SKM-1 (cell line): ENCODE data around the gene ROPN1L.

ENCODE experiments used
- DNase-seq: peaks from one replicate; lab custom pipeline; 2025; ENCODE audit not compliant: unreplicated experiment; lab: John Stamatoyannopoulos, UW

Gene ROPN1L

DNA sequence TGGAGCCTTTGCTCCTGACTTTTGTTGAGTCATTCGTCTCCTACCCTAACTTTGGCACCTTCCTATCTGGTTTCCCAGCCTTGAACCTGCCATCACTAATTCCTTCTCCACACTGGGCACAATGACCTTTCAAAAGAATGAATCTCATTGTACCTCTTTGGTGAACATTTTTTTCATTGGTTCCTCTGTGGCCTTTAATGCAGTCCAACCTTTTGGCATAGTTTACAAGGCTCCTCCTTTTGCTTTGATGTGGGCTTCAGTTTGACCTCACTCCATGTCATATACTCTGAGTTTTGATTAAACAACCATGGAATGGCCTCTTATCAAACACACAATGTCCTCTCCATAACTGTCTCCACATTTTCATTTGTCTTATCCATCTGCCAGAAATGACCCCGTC, 14.5 kb upstream of the ROPN1L start:
- DNase-seq, result no peak

DNA sequence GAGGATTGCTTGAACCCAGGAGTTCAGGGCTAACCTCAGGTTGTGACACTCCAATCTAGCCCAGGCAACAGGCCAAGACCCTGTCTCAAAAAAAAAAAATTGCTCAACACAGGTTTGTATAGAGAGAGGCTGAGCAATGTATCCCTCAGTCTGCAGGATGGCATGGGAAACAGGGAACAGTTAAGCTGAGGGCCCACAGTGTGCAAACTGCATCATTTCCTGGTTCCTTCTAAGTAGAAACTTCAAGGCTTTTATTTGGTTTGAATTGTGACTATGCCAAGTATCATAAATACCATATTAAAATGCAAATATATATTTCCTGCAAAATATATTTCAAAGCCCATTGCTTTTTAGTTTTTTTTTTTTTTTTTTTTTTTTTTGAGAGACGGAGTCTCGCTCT, 13.7 kb upstream of the ROPN1L start:
- no peak for DNase-seq

DNA sequence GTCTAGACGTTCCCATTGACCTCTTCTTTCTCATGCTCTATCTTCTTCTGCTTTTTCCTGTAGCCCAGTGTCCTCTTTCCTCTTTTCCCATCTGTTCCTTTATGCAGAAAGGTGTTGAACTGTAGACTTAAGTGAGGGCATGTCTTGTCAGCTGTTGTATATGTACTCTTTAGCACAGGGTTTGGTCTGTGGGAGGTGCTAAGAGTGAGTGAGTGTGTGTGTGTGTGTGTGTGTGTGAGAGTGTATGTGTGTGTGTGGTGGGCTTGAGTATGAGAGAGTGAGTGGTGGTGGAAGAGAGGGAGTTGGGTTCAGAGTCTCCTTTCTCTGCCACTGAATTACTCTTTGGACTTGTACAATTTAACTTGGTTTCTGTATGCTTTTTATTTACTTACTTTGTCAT, 10.3 kb upstream of the ROPN1L start:
- no peak for DNase-seq

DNA sequence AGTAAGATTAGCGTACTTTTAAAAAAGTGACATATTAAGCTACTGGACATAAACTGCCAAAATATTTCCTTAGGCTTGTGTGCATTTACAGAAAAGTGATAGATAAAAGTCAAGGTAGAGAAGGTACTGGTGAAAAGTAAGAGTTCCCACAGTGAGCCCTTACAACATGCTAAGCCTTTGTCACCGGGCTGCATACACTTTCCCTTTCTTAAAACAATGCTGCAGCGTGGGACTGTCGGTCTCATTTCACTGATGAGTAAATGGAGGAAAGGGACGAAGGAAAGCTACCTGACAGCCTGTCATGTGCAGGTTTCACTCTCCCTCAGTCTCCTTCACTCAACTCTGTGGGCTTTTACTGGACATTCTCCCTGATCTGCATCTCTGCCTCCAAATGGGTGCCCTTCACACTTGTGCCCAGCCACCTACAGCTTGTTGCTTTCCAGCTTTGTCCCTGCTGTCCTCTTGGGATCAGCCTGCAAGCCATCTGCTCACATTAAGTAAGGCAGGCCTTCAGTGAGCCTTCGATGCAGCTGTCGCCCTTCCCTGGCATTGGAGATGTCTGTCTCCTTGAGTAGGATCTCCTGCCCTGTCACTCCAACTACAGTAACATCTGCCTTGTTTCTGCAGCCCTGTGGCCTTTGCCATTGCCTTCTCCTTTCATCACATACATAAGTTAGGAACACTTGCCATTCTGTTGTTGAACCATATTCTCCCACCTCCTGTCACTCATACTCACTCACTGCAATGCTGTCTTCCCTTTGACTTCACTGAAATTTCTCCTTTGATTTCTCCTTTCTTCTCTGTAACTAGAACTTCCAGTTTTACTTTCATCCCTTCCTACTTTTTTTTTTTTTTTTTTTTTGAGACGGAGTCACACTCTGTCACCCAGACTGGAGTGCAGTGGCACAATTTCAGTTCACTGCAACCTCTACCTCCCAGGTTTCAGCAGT, 9.3 kb upstream of the ROPN1L start:
- DNase-seq, result no peak

DNA sequence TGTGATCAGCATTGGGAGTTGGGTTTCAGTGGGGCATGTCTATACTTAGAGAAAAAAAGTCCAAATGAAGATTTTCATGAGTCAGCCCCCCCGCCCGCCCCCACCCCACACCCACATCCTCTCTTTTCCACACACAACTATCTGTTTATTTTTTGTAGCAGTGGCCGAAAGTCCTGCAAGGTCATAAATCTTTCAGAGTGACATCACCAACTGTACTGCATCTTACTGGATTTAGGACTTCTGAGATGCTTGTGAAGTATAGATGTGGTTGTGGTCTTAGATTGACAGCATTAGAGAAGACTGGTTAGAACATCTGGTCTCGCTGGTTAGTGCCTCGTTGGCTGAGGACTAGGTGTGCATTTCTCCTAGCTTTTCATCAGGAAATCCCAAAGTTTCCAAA, 7.3 kb upstream of the ROPN1L start:
- DNase-seq, result no peak

DNA sequence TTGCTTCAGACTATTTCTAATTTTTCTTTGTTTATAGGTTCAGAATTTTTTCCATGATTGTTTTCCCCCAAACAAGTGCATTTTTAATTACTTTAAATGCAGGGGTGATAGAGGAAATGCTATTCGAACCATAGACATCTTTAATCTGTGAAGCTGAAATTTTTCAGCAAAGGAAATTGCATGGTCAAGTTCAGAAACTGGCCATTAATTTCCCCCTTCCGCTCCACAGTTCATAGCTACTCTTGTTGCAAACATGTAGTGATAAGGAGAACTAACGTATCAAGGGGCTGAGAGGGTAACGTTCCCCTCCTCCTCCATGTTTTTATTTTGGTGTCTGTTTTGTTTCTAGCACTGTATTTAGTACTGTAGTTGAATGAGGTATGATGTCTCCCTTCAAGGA, 3.4 kb upstream of the ROPN1L start:
- no peak for DNase-seq

DNA sequence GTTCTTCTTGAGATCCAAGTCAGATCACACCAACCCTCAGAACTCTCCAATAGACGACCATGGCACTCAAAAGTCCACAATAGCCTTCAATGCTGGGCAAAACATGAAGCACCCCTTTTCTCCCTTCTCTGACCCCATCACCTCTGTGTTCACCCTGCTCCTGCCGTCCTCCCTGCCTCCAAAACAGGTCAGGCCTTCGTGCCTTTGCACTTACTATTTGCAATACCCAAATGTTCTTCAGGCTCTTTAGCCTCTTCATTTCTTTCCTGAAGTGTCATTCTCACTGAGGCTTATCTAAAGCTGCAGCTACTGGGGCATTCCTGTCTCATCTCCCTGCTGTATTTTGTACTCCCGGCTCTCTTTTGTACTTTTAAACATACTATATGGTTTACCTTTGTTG, 2.0 kb upstream of the ROPN1L start:
- DNase-seq, result no peak

DNA sequence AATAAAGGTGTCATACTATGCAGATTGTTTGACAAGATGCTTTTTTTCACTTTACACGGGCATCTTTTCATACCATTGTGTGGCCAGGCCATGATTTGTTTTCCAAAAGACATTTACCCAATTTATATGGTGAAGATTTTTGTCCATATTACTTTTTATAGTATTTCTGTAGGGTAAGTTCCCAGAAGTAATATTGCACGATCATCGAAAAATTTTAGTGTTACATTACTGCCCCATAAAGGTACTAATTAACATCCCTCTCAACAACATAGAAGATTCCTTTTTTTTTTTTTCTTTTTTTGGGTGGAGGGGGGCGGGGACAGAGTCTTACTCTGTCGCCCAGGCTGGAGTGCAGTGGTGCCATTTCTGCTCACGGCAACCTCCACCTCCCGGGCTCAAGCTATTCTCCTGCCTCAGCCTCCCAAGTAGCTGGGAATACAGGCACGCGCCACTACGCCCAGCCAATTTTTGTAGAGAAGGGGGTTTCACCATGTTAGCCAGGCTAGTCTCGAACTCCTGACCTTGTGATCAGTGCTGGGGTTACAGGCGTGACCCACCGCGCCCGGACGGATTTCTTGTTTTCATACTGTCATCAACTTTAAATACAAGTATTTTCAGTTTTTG, 1.2 kb upstream of the ROPN1L start:
- DNase-seq, result no peak

DNA sequence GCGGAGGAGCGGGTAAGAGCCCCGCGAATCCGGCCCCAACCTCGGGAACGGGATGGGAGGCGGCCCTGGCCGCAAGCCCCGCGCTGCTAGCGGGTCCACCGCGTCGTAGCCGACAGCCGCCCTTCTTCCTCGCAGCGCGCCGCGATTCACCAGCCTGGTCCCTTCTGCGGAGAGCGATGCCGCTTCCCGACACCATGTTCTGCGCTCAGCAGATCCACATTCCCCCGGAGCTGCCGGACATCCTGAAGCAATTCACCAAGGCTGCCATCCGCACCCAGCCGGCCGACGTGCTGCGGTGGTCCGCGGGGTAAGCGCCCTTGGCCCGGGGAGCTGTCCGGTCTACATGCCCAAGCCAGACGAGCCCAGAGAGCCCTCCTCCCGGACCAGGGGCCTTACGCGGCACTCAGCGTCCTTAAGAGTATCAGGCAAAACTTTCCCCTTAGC, 335 bp downstream of the ROPN1L start:
- no peak for DNase-seq

DNA sequence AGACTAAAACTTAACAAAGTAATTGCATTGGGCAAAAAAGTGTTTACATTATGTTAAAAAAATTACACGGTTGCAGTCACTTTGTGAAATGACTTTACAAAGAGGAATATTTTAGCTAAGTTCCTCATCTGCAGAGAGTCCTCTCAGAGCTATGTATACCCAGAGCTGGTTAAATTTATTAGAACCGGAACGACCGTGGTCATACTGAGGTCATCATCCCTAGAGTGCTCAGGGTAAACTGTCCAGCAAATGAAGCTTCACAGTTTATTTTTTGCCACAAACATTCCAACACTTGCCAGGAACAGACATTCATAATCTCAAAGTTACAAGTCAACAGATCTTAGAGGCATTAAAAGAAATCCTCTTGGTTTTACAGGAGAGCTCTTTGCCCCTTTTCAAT, 897 bp downstream of the ROPN1L start:
- DNase-seq, result peak; percentile 37

DNA sequence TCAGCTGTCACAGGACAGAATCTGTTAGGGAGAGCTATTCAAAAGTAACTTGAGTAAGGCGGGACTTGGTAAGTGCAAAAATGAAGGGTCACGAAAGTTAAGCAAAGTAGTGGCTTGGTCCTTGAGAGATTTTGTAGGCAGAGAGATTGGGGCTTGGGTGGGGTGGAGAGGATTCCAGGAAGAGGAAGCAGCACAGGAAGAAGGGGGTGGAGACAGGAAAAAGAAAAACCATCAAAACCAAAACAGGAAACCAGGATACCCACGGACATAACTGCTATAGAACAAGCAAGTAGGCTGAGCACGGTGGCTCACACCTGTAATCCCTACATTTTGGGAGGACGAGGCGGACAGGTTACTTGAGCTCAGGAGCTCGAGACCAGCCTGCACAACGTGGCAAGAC, 3.7 kb downstream of the ROPN1L start:
- DNase-seq, result peak; percentile 31

DNA sequence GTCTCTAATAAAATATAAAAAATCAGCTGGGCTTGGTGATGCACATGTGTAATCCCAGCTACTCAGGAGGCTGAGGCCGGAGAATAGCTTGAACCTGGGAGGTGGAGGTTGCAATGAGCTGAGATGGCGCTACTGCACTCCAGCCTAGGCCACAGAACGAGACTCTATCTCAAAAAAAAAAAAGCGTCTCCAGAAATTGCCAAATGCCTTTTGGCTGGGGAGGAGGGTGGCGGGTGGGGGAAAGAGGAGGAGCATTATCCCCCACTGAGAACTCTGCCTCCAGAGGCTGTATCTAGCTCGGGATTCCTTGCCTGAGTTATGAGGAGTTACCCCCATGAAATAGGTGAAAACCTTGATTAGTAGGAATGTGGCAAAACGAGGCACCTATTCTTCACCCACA, 4.8 kb downstream of the ROPN1L start:
- no peak for DNase-seq

DNA sequence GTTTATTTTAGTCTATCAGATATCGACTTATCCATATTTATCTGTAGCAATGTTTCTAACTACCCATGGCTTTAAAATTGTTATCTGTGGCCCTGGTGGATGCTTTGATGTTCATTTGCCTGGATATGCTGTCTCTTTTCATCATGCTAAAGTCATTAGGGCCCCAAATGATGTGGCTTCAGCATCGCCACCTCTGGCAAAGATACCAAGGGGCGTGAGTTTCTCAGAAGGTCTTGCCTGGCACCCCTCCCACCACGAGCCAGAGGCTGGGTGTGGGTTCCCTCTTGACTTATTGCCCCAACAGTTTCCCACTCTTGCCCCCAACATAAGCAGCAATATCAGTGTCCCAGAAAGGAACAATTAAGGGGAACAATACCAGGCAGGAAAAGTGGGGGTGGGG, 5.4 kb downstream of the ROPN1L start:
- DNase-seq, result no peak

DNA sequence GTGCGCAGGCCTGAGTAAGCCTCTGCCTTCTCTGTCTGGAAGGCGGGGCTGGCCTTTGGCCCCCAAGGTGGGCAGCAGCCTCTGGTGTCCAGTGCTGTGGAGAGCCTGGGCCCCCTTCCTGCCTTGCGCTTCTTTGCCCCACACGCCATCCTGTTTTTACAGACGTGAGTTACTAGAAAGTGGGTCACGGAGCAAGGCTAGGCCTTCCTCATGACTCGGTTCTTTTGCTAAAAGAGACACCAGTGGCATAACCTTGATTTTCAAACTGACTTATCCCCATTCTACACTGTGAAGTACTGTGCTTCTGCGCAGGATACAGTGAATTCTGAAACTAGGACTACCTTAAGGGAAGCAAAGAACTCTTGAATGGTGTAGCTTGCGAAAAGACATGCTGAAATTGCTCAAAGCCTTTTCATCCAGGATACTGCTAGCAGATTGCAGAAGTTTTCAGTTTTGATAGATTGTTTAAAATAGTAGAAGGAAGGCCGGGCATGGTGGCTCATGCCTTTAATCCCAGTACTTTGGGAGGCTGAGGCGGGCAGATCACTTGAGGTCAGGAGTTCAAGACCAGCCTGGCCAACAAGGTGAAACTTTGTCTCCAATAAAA, 7.2 kb downstream of the ROPN1L start:
- no peak for DNase-seq

DNA sequence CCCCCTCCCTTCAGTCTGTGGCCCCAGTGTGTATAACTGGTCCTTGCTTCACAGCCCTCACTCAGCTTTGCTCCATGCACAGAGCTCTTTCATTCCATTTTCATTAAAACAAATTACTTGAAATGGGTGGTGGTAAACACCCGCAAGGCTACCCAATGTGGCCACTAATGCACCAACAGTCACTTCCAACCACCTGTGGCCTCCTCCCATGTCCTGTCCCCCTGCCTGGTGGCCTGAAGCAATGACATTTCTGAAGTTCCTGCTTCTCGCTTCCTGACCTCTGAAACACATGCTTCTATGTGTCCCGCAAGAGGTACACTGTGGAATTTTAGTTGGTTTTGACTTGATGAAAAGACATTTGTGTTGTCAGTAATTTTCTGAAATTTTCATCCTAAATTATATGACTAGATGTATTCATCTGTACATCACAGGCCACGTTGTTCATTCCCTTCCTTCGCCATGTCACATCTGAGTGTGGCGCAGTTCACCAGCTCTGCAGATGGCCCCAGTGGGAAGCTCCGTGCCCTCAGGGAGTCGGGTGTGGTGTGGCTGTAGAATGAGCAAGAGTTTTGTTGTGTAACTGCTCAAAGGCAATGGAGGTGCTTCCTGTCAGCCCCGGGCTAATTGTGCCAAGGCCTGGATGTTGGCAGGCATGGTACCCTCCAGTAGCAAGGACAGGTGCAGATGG, 9.6 kb downstream of the ROPN1L start:
- no peak for DNase-seq

DNA sequence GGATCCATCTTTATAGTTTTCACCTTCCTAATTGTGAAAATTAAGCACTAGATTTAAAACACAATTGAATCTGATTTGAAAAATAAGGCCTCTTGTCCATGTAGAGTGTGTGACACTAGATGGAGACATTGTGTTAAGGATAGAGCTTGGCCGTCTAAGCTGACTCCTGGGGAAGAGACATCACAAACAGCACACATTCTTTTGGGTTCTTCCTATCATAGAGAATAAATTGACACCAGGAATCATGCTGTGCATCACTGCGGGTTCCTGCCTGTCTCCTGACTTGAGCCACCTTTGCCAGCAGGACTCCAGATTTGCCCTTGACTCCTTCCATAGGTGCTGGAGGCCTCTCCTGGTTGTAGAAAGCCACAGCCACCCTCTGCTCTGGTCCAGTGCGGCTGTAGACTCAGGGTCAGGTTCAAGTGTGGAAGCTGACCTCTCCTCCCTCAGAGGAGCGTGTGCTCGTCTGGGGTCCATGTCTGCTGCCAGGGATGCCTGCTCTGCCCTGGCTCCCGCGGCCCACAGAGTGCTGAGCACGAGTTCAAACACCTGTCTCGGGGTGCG, 11.2 kb downstream of the ROPN1L start:
- DNase-seq, result peak; percentile 50

DNA sequence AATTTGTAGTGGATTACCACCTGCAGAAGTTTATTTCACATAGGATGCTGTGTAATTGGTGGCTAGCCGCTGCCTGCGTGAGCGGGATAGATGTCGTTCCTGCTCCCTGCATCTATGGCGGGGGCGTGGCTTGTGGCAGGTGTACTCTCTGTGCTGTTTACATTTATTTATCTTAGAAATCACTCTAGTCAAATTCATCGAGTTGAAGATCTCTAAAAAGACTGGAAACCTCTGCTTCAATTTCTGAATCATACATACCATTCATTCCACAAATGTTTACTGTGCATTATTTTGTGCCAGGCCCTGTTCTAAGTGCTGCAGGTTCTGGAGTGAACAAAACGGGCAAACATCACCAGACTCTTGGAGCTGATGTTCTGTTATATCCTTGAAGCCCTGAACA, 11.9 kb downstream of the ROPN1L start:
- no peak for DNase-seq

DNA sequence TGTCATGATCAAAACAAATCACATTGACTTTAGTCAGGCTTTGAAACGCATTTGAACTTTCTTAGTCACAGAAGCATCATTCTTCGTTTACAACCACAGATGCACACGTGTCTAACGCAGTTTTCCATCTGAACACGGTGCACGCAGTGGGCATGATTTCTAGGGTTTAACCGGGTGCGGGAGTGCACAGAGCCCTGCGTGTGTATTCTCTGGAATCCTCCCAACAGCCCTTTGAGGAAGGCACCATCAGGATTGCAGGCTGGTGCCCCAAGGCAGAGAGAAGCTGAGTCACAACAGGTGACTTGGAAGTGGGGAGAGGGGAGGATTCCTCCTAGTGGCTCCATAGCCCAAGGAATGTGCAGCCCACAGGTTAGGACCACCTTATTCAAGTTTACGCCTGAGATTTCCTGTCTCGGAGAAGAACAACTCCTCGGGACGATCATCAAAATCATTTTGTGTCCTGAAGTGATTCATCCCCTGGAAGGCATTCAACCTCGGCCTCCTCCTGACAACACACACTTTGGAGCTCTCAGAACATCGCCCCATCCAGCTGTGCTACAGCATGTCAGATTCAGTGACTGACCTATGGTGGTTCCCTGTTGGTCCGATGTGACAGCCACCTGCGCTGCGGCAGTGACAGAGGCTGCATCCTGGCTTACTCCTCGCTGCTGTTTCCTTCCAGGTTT, 13.1 kb downstream of the ROPN1L start:
- DNase-seq, result no peak

DNA sequence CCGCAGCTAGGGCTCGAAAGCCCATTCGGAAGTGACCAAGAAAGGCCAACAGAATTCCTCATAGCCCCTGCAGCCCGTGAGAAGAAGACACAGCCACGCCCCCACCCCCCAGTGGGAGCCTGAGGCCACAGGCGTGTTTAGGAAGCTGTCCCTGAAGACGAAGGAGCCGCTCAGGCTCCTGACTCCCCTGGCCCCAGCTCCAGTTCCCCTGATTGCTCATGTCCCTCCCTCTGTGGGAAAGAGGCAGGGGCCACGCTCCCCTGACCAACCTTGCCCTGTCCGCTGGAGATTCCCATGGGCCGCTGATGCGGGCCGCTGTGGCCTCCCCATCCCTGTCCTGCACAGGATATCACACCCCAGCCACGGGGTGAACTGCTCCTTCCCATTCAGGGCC, 13.6 kb downstream of the ROPN1L start:
- DNase-seq, result no peak

DNA sequence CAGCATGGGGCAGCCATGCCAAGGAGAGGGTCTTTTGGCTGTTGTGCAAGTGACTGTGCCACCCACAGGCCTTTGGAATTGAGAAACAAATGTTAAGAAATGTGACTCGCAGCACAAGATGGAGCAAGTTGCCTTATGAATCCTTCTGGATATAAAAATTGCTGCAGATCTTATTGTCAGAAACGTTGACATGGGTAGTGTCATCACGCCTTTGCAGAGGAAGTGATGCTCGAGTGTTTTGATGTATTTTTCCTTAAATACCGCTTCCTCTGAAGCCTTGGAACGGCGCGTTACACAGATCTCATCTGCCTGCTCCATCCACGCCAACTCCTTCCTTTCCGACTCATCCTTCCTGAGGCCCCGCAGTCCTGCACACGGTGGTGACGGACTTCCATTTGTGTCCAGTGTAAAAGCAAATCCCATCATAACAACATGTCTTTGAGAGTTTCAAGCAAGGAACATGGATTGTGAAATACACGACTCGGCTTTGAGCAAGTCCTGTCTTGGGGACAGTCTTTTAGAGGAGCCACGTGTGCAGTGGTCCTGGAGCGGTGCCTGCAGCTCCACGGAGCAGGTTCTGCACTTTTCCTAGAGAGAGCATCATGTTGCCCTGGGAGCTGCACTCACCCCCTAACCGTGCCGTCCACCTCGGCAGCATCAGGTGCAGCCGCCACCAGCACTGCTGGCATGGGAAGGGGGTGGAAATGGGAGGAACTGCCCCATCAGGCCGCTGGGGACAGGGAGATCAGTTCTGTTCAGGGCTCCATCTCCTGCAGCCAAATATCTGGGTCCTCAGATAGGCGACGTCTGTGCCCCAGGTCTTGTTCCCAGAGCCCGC, 15.1 kb downstream of the ROPN1L start:
- peak; percentile 55 for DNase-seq
